Measurements from ENCODE around the gene OR13C8.

Gene OR13C8

GRCh38 chr9:104617418-104617817 is 48.5 kb downstream of the OR13C8 start:
- DNase-seq: no peak

- no peak for DNase-seq
Observed at GRCh38 chr9:104618104-104618503, 49.1 kb downstream of the OR13C8 start, which contains the start of gene OR13C9. Gene OR13C9, minus strand, starts transcription at chr9:104618204. Its CDS starts 0 bp downstream, at chr9:104618204.
